Ovary (tissue), 3 donors: ENCODE measurements around the gene CNTNAP4.

Source experiments
- EP300 ChIP-seq: sonication (generic); formaldehyde crosslinking; IDR thresholded peaks from one replicate; pipeline ENCODE4 v1.6.1; 2017; ENCODE audit warnings: antibody characterized with exemption
- TF ChIP-seq, protein P1 (sequence below), 3 donors: fragments of 450-650 bp in 2 of 3; fragments of 200-600 bp in 1 of 3; IDR thresholded peaks; one replicate each; pipeline versions ENCODE4 v1.5.1 to v1.8.0; 2016 to 2022; ENCODE audit warnings: antibody characterized with exemption in 3 of 3, mild to moderate bottlenecking in 1 of 3
- donor health status: DM: no; HTN: no; CAD: no.

DNA sequence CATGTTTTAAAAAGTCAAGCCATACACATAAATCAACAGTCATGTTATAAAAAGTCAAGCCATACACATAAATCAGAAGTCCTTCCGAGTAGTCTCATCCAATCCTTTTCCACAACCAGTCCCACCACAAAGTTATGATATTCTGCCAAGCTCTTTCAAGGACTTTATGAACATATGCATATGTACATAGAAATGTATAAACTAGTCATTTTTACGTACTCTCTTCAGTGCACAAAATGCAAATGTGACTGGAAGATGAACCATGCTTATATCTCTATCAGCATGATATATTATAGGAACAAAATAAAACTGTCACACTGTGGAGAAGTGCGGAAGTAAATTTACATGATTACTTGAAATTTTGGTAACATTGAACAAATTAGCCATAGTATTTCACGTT, 200.9 kb downstream of the CNTNAP4 start:
- TF ChIP-seq, protein P1, sequence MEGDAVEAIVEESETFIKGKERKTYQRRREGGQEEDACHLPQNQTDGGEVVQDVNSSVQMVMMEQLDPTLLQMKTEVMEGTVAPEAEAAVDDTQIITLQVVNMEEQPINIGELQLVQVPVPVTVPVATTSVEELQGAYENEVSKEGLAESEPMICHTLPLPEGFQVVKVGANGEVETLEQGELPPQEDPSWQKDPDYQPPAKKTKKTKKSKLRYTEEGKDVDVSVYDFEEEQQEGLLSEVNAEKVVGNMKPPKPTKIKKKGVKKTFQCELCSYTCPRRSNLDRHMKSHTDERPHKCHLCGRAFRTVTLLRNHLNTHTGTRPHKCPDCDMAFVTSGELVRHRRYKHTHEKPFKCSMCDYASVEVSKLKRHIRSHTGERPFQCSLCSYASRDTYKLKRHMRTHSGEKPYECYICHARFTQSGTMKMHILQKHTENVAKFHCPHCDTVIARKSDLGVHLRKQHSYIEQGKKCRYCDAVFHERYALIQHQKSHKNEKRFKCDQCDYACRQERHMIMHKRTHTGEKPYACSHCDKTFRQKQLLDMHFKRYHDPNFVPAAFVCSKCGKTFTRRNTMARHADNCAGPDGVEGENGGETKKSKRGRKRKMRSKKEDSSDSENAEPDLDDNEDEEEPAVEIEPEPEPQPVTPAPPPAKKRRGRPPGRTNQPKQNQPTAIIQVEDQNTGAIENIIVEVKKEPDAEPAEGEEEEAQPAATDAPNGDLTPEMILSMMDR (IDR thresholded peaks at IDR 0.05), result no peak
- no peak for TF ChIP-seq EP300
